ENCODE results near the gene UNC13D. TPM values are rescaled to one million over a fixed set of nuclear protein-coding genes. Genes with fewer than 3 reads are reported as not detected.
A peak's percentile ranks its signal among the peaks of the same experiment; 100 is the strongest.

Gene UNC13D
- total RNA-seq, 1 donor from 2014 or later, result 102 TPM

DNA sequence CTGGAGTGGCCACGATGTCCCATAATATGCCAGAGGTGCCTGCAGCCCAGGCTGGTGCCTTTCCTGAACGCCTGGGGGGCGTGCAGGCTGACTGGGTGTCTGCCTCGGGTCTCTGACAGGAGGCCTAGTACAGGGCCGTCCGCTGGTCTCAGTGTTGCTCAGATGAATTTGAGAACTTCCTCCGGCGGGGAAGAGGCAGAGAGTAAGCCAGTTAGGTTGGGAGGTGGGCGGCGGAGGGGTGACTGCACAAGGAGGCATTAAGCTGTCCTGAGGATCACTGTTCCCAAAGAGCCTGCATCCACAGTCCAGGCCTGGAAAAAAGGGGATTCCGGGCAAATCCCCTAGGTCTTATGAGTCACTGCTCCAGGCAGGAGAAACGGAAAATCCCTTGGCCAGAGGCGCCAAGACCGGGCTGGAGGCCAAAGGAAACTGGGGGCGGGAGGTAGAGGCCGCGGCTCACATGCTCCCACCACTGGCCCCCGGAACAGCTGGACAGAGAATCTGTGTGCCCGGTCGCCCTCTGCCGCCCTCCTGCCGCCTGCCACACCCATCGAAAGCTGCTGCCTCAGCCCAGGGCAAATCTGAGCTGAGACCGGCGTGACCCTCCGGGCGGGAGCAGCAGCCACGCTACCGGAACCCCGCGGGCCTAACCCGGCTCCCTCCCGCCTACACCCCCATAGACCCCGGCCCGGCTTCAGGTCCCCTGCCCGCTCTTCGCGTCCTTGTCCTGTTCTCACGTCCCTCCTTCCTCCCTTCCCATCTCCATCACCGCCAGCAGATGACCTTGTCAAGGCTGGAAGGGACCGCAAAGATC lies 32.9 kb upstream of the UNC13D start:
- CTCF ChIA-PET, result interaction anchor here (0.6 to 4.4 kb wide), 10 partner anchors 16 to 137 kb away, joined by 3 to 34 read pairs (median 4); partner anchors contain the start of genes MRPL38, TRIM65 and WBP2
- peak overlapping the region; percentile 79 for H3K27ac Mint-ChIP-seq
- ATAC-seq (ENCODE audit: low read depth) (peak; percentile 19), DNase-seq (no peak)
- H3K27me3 Mint-ChIP-seq, result peaks cover 8% of the 10 kb centered on the region
- H3K9me3 Mint-ChIP-seq, result no peaks in the 10 kb centered on the region
- intact Hi-C loops (cut with micrococcal nuclease), result loop anchor here (1.0 to 5.0 kb wide), 5 partner anchors 13 to 35 kb away; partner anchors contain the start of genes MRPL38, TRIM65, UNC13D and WBP2
- TF ChIP-seq, protein P1, sequence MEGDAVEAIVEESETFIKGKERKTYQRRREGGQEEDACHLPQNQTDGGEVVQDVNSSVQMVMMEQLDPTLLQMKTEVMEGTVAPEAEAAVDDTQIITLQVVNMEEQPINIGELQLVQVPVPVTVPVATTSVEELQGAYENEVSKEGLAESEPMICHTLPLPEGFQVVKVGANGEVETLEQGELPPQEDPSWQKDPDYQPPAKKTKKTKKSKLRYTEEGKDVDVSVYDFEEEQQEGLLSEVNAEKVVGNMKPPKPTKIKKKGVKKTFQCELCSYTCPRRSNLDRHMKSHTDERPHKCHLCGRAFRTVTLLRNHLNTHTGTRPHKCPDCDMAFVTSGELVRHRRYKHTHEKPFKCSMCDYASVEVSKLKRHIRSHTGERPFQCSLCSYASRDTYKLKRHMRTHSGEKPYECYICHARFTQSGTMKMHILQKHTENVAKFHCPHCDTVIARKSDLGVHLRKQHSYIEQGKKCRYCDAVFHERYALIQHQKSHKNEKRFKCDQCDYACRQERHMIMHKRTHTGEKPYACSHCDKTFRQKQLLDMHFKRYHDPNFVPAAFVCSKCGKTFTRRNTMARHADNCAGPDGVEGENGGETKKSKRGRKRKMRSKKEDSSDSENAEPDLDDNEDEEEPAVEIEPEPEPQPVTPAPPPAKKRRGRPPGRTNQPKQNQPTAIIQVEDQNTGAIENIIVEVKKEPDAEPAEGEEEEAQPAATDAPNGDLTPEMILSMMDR (IDR thresholded peaks at IDR 0.05), result no peak
- POLR2A ChIA-PET, result interaction anchor here (0.5 to 7.1 kb wide), 12 partner anchors 13 to 361 kb away, joined by 3 to 129 read pairs (median 4); partner anchors contain the start of genes TRIM65, TSEN54, UNC13D and UNK
- no peaks in the 10 kb centered on the region for H3K36me3 Mint-ChIP-seq (ENCODE audit: low read depth)
- peak overlapping the region; percentile 82 for H3K4me3 Mint-ChIP-seq
- peaks cover 28% of the 10 kb centered on the region for H3K4me1 Mint-ChIP-seq

DNA sequence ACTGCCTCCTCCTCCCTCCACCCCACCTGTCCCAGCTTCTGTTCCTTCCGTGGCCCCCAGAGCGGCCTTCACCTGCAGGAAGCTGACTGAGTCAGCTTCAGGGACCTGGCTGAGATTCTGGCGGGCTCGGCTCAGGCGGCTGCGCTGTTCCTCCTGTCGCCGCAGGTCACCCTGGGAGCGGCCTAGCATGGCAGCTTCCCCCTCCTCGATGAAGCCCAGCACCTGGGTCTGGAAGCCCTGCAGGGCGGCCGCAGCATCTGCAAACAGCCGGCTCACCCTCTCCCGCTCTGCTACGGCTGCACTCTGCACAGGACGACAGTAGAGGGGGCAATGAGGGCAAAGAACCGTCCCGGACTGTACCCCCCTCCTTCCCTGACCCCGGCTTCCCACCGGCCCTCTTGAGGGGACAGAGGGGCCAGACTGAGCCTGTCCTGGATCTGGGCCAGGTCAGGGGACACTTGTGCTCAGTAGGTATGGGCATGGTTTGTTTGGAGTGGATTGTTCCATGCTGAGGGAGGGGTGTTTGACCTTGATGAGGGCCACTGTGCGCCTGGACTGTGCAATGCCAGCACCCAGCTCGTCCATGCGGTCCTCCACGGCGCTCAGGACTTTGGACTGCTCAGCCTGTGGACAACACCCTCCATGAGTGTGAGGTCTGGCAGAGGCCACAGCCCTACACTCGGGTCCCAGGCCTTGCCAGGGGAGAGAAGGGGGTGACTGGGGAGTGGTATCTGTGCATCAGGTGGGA lies 32.2 kb upstream of the UNC13D start:
- H3K27ac Mint-ChIP-seq, result peak overlapping the region; percentile 79
- ChIA-PET CTCF (interaction anchor here (0.7 to 4.4 kb wide), 9 partner anchors 11 to 123 kb away, joined by 3 to 34 read pairs (median 4); partner anchors contain the start of genes GALK1, TRIM65 and WBP2), POLR2A (interaction anchor here (0.6 to 7.1 kb wide), 11 partner anchors 12 to 122 kb away, joined by 3 to 129 read pairs (median 4); partner anchors contain the start of genes TRIM65, UNC13D and WBP2)
- DNase-seq (peak; percentile 50), ATAC-seq (ENCODE audit: low read depth) (peak; percentile 60)
- H3K4me3 Mint-ChIP-seq, result peak overlapping the region; percentile 82
- peaks cover 28% of the 10 kb centered on the region for H3K4me1 Mint-ChIP-seq
- TF ChIP-seq, protein P1 (IDR thresholded peaks at IDR 0.05), result no peak
- no peaks in the 10 kb centered on the region for H3K36me3 Mint-ChIP-seq (ENCODE audit: low read depth)
- H3K9me3 Mint-ChIP-seq, result no peaks in the 10 kb centered on the region
- peaks cover 8% of the 10 kb centered on the region for H3K27me3 Mint-ChIP-seq
- intact Hi-C loops (cut with micrococcal nuclease), result loop anchor here (1.0 to 5.0 kb wide), 3 partner anchors 21 to 34 kb away; partner anchors contain the start of genes MRPL38, UNC13D and WBP2

DNA sequence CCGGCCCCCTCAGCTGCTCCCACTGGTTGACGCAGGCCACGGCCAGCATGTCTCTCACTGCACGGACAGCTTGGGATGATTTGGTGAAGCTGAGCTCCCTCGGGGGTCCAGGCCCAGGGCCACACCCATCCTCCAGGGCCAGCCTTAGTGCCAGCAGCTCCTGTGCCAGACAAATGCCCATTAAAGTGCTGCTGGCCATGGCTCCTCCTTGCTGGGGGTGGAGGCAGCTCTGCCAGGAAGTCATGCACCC lies 31.7 kb upstream of the UNC13D start:
- ChIA-PET POLR2A (interaction anchor here (0.6 to 7.1 kb wide), 11 partner anchors 11 to 122 kb away, joined by 3 to 129 read pairs (median 4); partner anchors contain the start of genes TRIM65, UNC13D and WBP2), CTCF (interaction anchor here (0.7 to 4.4 kb wide), 8 partner anchors 11 to 122 kb away, joined by 3 to 34 read pairs (median 4); partner anchors contain the start of genes GALK1, TRIM65 and WBP2)
- H3K4me1 Mint-ChIP-seq, result peaks cover 28% of the 10 kb centered on the region

DNA sequence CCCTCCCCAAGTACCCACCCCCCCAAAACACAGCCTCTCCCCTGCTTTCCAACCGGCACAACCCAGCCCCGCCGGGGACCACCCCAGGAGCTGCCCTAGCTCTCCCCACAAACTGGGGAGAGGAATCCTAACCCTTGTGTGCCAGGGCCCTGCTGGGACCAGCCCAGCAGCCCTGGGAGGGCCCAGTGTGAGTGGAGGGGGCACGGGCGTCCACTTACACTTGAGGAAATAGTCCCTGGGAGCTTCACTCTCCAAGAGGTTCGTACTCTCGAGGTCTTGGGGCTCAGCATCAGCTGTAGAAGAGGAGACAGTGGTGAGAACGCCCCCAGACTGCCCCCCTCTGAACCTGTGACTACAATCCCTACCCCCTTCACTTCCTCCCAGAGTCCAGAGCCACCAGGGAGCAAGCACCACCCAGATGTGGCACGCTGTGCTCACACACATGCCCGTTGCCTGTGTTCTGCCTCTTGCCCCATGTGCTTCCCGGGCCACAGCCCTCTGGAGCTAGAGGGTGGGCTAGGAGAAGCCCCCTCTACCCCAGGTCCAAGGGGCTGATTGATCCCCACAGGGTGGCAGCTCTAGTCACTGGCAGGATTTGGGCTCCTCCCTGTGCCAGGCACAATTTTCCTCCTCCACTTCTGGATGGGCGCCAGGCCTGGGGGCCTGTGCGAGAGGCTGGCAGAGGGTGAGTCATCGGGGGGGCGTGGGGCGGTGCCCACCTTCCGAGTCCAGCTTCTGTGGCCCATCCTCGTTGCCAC lies 31.2 kb upstream of the UNC13D start:
- Mint-ChIP-seq H3K4me3 (no peak overlapping the region), H3K27ac (peak overlapping the region; percentile 79), H3K9me3 (no peaks in the 10 kb centered on the region), H3K27me3 (peaks cover 5% of the 10 kb centered on the region), H3K4me1 (peaks cover 28% of the 10 kb centered on the region), H3K36me3 (ENCODE audit: low read depth) (no peaks in the 10 kb centered on the region)
- TF ChIP-seq, protein P1 (IDR thresholded peaks at IDR 0.05), result no peak
- intact Hi-C loops (cut with micrococcal nuclease), result loop anchor here (5.0 kb wide), 1 partner anchor 33 kb away; the partner anchor contains the start of gene UNC13D
- ChIA-PET CTCF (interaction anchor here (0.7 to 4.4 kb wide), 7 partner anchors 10 to 110 kb away, joined by 4 to 34 read pairs (median 4); partner anchors contain the start of genes GALK1, TRIM65 and WBP2), POLR2A (interaction anchor here (0.6 to 7.1 kb wide), 12 partner anchors 11 to 121 kb away, joined by 3 to 129 read pairs (median 4); partner anchors contain the start of genes TRIM65, UNC13D and WBP2)
- DNase-seq (no peak), ATAC-seq (ENCODE audit: low read depth) (no peak)

More for the DNA sequence above, 31.7 kb upstream of the UNC13D start:
- H3K4me3 Mint-ChIP-seq, result peak overlapping the region; percentile 82
- DNase-seq, result no peak
- ATAC-seq (ENCODE audit: low read depth), result no peak
- intact Hi-C loops (cut with micrococcal nuclease), result loop anchor here (1.0 to 5.0 kb wide), 3 partner anchors 21 to 34 kb away; partner anchors contain the start of genes MRPL38, UNC13D and WBP2
- peaks cover 8% of the 10 kb centered on the region for H3K27me3 Mint-ChIP-seq
- H3K9me3 Mint-ChIP-seq, result no peaks in the 10 kb centered on the region
- no peaks in the 10 kb centered on the region for H3K36me3 Mint-ChIP-seq (ENCODE audit: low read depth)
- peak overlapping the region; percentile 79 for H3K27ac Mint-ChIP-seq
- TF ChIP-seq, protein P1 (IDR thresholded peaks at IDR 0.05), result no peak
